ENCODE data around the gene SAMD4A.

SAMD4A gene

DNA sequence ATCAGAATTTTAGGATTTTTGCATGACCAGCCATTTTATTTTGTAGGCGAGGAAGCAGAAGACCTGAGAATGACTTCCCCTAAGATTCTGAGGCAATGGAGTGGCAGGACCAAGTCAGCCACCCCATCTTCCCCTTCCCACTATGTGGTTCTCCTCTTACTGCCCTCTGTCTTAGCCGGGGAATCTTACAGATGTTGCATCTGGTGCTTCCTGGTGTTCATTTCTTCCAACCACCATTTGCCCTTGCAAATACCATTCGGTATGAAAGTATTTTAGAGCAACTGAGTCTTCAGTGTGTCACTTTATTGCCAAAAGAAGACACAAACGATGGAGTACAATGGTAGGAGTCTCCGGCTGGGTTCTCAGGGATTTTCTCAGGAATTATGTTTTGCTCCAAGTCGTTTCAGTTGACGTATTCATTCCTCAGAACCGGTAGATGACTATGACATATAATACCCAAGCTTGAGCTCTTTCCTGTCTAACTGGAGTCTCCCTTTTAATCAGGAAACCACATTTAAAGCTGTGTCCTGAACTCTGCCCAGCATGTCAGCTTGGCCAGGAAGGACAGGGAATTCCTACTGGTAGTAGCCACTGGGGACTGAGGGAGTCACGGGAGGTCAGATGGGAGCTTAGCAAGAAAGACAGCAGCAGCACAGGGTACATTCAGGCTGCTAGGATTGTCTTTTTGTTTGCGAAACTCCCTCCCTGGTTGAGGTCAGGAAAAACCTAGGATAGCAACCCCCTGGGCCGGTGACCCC, 87.0 kb downstream of the SAMD4A start:
- TF ChIP-seq, protein P1, sequence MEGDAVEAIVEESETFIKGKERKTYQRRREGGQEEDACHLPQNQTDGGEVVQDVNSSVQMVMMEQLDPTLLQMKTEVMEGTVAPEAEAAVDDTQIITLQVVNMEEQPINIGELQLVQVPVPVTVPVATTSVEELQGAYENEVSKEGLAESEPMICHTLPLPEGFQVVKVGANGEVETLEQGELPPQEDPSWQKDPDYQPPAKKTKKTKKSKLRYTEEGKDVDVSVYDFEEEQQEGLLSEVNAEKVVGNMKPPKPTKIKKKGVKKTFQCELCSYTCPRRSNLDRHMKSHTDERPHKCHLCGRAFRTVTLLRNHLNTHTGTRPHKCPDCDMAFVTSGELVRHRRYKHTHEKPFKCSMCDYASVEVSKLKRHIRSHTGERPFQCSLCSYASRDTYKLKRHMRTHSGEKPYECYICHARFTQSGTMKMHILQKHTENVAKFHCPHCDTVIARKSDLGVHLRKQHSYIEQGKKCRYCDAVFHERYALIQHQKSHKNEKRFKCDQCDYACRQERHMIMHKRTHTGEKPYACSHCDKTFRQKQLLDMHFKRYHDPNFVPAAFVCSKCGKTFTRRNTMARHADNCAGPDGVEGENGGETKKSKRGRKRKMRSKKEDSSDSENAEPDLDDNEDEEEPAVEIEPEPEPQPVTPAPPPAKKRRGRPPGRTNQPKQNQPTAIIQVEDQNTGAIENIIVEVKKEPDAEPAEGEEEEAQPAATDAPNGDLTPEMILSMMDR (conservative IDR thresholded peaks at IDR 0.05; ENCODE audit: control insufficient read depth, insufficient read depth, low read depth, low read length), result no peak
- peak; percentile 91 for DNase-seq (ENCODE audit: low read depth)
- H3K4me3 ChIP-seq (ENCODE audit: control insufficient read depth, low read depth, low read length), result no peak overlapping the region

DNA sequence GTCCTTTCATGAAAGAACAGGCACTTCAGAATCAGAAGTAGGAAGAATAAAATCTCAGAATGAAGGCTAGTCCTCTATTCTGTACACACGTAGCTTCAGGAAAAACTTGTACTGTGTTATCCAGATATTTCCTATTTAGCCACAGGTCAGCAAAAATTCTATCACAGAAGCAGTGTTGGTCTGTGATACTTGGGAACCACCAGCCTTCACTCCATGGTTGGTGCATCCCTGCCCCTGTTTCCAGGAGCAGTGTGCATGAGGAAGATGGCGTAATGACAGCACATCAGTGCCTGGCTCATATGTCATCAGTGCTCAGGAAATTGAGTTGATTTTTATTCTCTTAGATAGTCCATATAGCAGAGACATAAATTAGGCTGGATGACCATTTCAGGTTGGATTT, 87.7 kb downstream of the SAMD4A start:
- no peak for DNase-seq (ENCODE audit: low read depth)
- H3K4me3 ChIP-seq (ENCODE audit: control insufficient read depth, low read depth, low read length), result no peak overlapping the region
- TF ChIP-seq, protein P1 (conservative IDR thresholded peaks at IDR 0.05; ENCODE audit: control insufficient read depth, insufficient read depth, low read depth, low read length), result no peak

DNA sequence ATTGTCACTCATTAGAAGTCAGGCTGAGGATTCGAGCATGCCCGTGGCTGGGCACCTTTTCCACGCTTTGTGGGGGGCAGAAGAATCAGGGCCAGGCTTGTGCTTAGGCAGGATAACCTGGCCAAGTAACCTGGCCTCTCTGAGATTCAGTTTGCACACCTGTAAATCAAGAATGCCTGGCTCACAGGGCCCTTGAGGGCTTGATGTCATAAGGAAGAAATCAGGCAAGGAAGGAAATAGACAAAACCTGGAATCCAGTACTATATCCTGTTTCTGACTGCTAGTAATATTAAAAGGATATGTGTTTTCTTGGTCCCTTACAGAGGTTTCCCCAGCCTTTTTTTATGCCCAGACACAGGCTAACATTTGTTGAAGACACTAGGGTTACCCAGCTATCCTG, 91.9 kb downstream of the SAMD4A start:
- DNase-seq (ENCODE audit: low read depth), result no peak
- no peak overlapping the region for H3K4me3 ChIP-seq (ENCODE audit: control insufficient read depth, low read depth, low read length)
- TF ChIP-seq, protein P1 (conservative IDR thresholded peaks at IDR 0.05; ENCODE audit: control insufficient read depth, insufficient read depth, low read depth, low read length), result no peak

DNA sequence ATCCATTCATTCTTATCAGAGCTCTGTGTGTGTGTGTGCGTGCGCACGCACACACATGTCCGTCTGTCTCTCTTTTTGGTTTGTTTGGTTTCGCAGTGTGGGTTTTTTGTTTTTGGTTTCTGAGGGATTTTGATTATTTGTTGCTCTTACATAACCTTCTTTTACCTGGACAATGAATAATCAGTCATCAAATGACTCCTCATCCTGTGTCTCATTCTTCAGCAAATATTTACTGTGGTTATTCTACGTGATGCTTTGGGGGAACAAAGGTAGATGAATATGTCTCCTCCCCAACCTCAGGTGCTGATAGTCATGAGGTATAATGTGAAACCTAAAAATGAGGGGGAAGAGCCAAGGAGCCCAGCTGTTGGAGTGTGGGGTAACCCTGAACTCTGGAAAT, 92.4 kb downstream of the SAMD4A start:
- H3K4me3 ChIP-seq (ENCODE audit: control insufficient read depth, low read depth, low read length), result no peak overlapping the region
- no peak for DNase-seq (ENCODE audit: low read depth)
- TF ChIP-seq, protein P1 (conservative IDR thresholded peaks at IDR 0.05; ENCODE audit: control insufficient read depth, insufficient read depth, low read depth, low read length), result no peak

DNA sequence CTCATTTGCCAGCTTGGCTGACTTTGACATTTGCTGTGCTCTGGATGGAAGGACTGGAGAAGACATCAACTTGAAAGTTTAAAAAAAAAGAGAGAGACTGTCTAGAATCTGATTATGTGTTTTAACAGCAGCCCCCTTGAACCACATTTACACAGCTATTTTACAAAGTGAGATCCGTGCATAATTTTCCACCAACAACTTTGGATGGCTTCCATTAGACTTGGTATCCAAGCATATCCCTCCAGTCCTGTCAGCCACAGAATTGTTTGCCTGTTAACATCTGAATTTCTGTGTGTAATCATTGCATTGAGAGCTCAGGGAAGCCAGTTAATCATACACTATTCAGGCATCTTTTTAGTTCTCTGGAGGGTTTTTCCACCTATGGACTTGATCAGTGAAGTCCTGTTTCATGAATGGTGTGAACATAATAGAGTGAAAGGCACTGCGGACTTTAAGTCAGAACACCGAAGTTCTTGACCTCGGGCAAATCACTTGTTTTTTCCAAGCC, 93.7 kb downstream of the SAMD4A start:
- H3K4me3 ChIP-seq (ENCODE audit: control insufficient read depth, low read depth, low read length), result no peak overlapping the region
- TF ChIP-seq, protein P1 (conservative IDR thresholded peaks at IDR 0.05; ENCODE audit: control insufficient read depth, insufficient read depth, low read depth, low read length), result no peak
- no peak for DNase-seq (ENCODE audit: low read depth)

DNA sequence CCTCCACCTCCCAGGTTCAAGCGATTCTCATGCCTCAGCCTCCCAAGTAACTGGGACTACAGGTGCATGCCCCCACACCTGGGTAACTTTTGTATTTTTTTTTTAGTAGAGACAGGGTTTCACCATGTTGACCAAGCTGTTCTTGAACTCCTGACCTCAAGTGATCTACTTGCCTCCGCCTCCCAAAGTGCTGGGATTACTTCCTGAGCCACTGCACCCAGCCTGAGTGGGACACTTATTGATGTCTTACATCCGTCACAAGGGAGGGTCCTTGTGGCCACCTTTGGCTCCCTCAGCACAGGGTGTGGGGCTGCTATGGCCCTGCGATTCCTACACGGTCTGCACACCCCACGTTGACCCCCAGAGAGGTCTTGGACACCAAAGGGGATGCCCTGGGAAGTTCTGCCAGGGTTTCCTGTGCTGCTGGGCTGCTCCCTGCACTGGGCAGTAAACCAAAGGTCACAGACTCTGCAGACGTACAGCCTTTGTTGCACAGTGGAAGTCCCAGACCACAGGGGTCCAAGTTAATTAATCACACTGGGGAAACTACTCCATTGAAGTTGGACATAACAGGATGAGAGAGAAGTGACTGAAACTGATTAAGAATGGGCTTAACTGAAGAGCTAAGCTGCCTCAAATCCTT, 95.7 kb downstream of the SAMD4A start:
- TF ChIP-seq, protein P1 (conservative IDR thresholded peaks at IDR 0.05; ENCODE audit: control insufficient read depth, insufficient read depth, low read depth, low read length), result no peak
- no peak for DNase-seq (ENCODE audit: low read depth)
- H3K4me3 ChIP-seq (ENCODE audit: control insufficient read depth, low read depth, low read length), result no peak overlapping the region
